IPS-NIHi11 (cell line): ENCODE results near the gene PSG3.
A peak's percentile ranks its signal among the peaks of the same experiment; 100 is the strongest.
"Not testable (repeated sequence)": the region's sequence is repeated elsewhere in the genome, so short reads cannot be mapped to it uniquely, and the experiment has no call there.

Experiments used
- DNase-seq: peaks from one replicate; pipeline ENCODE4 v3.0.0; 2012; ENCODE audit warnings: mixed read lengths, low spot score

Gene PSG3

DNA sequence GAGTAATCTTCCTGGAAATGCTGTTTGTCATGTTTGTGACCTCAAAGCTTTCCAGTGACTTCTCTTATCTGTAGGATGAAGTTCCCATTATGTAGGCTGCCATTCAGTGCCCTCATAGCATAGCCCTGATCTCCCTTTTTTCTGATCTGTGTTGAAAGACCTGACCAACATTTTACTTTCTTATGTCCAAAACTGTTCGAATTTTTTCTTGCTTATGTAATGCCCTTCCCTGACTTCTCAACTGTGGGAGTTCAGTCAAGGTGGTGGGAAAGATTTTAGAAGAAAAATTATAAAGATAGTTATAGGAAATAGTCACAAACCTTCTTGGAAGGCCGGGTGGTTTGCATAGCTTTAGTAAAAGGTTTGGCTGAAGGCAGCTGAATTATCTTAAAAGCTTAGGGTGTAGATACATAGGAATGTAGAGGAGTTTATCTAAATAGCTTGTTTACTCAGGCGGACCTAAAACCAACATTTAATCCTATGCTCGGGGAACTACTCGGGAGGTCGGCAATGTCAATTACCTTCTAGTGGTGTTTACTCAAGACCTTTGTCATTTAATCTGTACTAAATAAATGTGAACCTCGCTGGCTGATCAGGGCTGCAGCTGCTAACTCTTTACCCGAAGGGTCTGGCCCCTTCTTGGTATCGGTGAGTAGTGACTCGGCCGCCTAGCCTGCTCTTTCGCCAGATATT is 44.3 kb downstream of the PSG3 start:
- no peak for DNase-seq

- DNase-seq, result peak; percentile 53
Measured at GRCh38 chr19:42693760-42694350, 46.4 kb downstream of the PSG3 start.

DNA sequence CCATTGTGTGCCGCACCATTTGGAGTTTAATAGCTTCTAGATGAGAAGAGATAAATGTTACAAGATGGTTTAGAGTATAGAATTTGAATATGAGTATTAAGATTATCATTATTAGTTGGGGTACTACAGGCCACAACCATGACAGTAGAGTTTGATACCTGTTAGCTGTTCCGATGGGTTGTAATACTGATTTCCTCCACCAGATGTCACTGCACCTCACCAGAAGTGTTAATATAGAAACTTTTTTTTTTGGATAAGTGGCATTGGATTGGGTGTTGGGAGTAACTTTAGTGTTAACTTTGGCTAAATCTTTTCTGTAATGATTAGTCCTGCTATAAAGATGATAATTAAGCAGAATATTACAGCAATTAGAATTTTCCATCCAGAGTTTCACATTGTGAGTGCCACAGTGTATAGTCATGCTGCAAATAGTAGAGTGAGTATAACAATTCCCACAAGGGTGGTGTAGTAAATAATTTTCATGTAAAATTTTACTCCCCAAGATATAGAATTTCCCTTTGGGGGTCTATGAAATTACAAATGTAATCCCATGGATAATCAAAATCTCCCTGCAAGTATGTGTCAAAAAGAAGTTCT is 56.3 kb downstream of the PSG3 start:
- DNase-seq, result peak; percentile 29

DNA sequence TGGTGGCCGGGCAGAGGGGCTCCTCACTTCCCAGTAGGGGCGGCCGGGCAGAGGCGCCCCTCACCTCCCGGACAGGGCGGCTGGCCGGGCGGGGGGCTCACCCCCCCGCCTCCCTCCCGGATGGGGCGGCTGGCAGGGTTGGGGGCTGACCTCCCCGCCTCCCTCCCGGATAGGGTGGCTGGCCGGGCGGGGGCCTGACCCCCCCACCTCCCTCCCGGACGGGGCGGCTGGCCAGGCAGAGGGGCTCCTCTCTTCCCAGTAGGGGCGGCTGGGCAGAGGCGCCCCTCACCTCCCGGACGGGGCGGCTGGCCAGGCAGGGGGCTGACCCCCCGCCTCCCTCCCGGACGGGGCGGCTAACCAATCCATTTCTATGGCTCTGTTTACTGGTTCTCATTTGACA is 64.0 kb downstream of the PSG3 start:
- not testable (repeated sequence) for DNase-seq

DNA sequence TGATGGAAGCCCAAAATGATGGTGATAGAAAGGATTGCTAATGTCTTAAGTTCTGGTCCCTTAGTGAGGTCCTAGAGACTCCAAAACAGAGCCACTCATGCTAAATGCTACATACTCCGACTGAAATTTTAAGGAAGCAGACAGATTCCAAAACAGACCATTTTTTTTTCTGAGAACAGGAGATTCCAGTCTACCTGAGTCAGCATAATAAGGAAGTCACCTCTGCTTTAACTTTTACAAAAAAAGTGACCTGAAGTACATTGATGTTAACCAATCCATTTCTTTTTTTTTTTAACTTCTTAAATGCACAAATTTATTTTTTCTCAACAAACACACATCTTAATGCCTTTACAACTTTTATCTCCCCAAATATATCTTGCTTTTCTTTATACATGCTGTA is 65.7 kb downstream of the PSG3 start:
- not testable (repeated sequence) for DNase-seq
